Measurements from ENCODE around the gene LRP2.

DNA sequence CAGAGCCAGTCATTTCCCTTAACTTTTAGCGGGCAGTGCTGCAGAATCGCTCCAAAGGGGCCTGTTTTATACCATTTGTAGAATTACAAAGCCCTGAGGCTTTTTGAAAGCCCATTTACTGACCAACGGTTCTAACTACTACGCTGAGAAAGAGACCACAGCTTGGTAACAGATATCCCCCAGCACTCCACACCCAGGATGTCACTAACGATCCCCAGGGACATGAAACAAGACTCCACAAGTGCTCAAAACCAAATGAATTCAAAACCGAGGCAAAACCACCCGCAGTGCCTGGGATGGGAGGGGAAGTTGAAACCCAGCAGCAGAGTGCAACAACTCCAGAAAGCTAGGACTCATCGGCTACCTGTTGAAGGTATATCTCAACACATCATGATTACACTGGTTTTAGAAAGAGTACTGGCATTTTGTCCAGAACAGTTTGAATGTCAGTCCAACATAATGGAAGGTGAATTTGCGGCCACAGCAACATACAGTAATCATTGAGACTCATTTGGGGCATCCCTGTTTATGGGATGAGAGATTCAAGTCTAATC is 33.6 kb upstream of the LRP2 start:
- TF ChIP-seq, protein P1, sequence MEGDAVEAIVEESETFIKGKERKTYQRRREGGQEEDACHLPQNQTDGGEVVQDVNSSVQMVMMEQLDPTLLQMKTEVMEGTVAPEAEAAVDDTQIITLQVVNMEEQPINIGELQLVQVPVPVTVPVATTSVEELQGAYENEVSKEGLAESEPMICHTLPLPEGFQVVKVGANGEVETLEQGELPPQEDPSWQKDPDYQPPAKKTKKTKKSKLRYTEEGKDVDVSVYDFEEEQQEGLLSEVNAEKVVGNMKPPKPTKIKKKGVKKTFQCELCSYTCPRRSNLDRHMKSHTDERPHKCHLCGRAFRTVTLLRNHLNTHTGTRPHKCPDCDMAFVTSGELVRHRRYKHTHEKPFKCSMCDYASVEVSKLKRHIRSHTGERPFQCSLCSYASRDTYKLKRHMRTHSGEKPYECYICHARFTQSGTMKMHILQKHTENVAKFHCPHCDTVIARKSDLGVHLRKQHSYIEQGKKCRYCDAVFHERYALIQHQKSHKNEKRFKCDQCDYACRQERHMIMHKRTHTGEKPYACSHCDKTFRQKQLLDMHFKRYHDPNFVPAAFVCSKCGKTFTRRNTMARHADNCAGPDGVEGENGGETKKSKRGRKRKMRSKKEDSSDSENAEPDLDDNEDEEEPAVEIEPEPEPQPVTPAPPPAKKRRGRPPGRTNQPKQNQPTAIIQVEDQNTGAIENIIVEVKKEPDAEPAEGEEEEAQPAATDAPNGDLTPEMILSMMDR (IDR thresholded peaks at IDR 0.05; ENCODE audit: low read length), result no peak
- TF ChIP-seq EZH2phosphoT487 (IDR thresholded peaks at IDR 0.05; ENCODE audit: low read length), result no peak

All from MM.1S (cell line).